Stomach (tissue), 9 donors: ENCODE measurements around the gene PCDHGA1. TPM values are rescaled to one million over a fixed set of nuclear protein-coding genes. Genes with fewer than 3 reads are reported as not detected.

ENCODE experiments used
- DNase-seq, 2 donors: peaks; one replicate each; pipeline versions ENCODE4 v3.0.0 to v3.0.0-alpha.2; 2013 to 2019
- H3K27ac ChIP-seq, 5 donors: fragments of 200-600 bp in 4 of 5; sonication (generic) in 4 of 5; one replicate each; pipeline ENCODE4 v1.5.1; 2013 to 2019; ENCODE audit warnings: mild to moderate bottlenecking in 1 of 5, moderate library complexity in 1 of 5
- H3K27me3 ChIP-seq, 3 donors: fragments of 200-600 bp; sonication (generic); one replicate each; pipeline ENCODE4 v1.5.1; 2017 to 2019; ENCODE audit warnings: mixed run types in 1 of 3
- H3K36me3 ChIP-seq, 4 donors: fragments of 200-600 bp; sonication (generic); 1 replicate in 3 of 4; 2 replicates in 1 of 4; pipeline ENCODE4 v1.5.1; 2016 to 2019
- H3K4me1 ChIP-seq, 4 donors: fragments of 200-600 bp; sonication (generic); one replicate each; pipeline ENCODE4 v1.5.1; 2016 to 2019
- H3K4me3 ChIP-seq, 4 donors: fragments of 200-600 bp; sonication (generic) in 3 of 4; one replicate each; pipeline ENCODE4 v1.5.1; 2016 to 2019; ENCODE audit warnings: mild to moderate bottlenecking in 1 of 4
- H3K9me3 ChIP-seq, 4 donors: fragments of 200-600 bp; sonication (generic); one replicate each; pipeline ENCODE4 v1.5.1; 2016 to 2019
- EP300 ChIP-seq: sonication (generic); formaldehyde crosslinking; IDR thresholded peaks from one replicate; pipeline ENCODE4 v1.6.1; 2017; ENCODE audit warnings: antibody characterized with exemption
- POLR2A ChIP-seq, 4 donors: fragments of 450-650 bp; IDR thresholded peaks; one replicate each; pipeline ENCODE4 v1.6.1; 2016; ENCODE audit warnings: antibody characterized with exemption in 4 of 4, control low read depth in 2 of 4, mild to moderate bottlenecking in 1 of 4, moderate library complexity in 1 of 4
- POLR2AphosphoS5 ChIP-seq, 3 donors: sonication (generic); formaldehyde crosslinking; IDR thresholded peaks; one replicate each; pipeline ENCODE4 v1.6.1; 2016; ENCODE audit warnings: antibody characterized with exemption in 3 of 3
- WGBS, 5 donors: extraction: QIAGEN DNeasy Blood & Tissue Kit in 3 of 5; methylation state at CpG; one replicate each; pipeline versions ENCODE4 v1.1.5 to v1.1.7; 2013 to 2018; 5-methylcytosine and 5-hydroxymethylcytosine counted together
- intact Hi-C: fragments of 100-400 bp; cut with DNase I; formaldehyde crosslinking; loops from one replicate; pipeline ENCODE4 v1.15.1; 2023; ENCODE audit warnings: low total_unique reads
- polyA plus RNA-seq, 3 donors: library from polyadenylated mRNA; stranded (reverse); fragments of 200-250 nt; gene quantifications; one replicate each; pipeline ENCODE4 v1.2.3, GENCODE V29; 2013
- total RNA-seq, 5 donors: library from RNA; depleted of rRNA; stranded (reverse); fragments of >200 nt; gene quantifications; one replicate each; pipeline versions ENCODE4 v1.1.0 to v1.2.3, GENCODE V29; 2014 to 2016
- TF ChIP-seq, protein P1 (sequence below), 7 experiments: fragments of 450-650 bp in 4 of 7; fragments of 200-600 bp in 3 of 7; sonication (generic) in 3 of 7; IDR thresholded peaks; one replicate each; pipeline ENCODE4 v1.5.1; 2016 to 2019; ENCODE audit warnings: antibody characterized with exemption in 7 of 7, control low read depth in 2 of 7, mild to moderate bottlenecking in 1 of 7
- donor health status: healthy with polysubstance abuse.
- donor health status: Bipolar disorder and iron deficiency.
- donor health status: healthy.

The PCDHGA1 gene
- total and polyA plus RNA-seq, 8 donors, result 0.13 to 0.18 TPM; not detected in 6

DNA sequence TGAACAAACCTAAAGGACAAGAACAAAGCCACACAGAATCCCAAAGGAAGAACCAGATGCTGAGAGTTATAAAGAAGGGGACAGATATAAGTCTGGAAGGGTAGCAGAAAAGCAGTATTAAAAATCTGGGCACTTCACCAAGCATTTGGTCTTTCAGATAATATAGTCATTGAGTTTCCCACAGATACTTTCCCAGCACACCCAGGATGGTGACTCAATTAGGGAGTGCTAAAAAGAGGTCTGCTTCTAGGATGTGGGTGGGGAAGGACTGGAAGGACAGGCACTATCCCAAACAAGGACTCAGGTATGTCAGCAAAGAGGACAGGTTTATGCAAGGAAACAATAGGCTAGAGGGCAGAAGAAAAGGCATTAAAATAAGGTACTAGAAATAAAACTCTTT is 229.1 kb downstream of the PCDHGA1 start:
- TF ChIP-seq EP300 (no peak), POLR2A (IDR thresholded peaks at IDR 0.05) (no peak), POLR2AphosphoS5 (IDR thresholded peaks at IDR 0.05) (peak in 1 of 3 donors; percentile 41)
- TF ChIP-seq, protein P1, sequence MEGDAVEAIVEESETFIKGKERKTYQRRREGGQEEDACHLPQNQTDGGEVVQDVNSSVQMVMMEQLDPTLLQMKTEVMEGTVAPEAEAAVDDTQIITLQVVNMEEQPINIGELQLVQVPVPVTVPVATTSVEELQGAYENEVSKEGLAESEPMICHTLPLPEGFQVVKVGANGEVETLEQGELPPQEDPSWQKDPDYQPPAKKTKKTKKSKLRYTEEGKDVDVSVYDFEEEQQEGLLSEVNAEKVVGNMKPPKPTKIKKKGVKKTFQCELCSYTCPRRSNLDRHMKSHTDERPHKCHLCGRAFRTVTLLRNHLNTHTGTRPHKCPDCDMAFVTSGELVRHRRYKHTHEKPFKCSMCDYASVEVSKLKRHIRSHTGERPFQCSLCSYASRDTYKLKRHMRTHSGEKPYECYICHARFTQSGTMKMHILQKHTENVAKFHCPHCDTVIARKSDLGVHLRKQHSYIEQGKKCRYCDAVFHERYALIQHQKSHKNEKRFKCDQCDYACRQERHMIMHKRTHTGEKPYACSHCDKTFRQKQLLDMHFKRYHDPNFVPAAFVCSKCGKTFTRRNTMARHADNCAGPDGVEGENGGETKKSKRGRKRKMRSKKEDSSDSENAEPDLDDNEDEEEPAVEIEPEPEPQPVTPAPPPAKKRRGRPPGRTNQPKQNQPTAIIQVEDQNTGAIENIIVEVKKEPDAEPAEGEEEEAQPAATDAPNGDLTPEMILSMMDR (IDR thresholded peaks at IDR 0.05), result no peak
- no peak overlapping the region for H3K4me3 ChIP-seq
- H3K9me3 ChIP-seq, result no peaks in the 10 kb centered on the region
- peak in 1 of 2 donors; percentile 26 for DNase-seq
- H3K27ac ChIP-seq, result peak overlapping the region; percentile 58 to 86 (median 81)
- peaks cover 10 to 65% (median 28%) of the 10 kb centered on the region in 4 donors for H3K4me1 ChIP-seq
- H3K27me3 ChIP-seq, result no peaks in the 10 kb centered on the region
- H3K36me3 ChIP-seq, result peaks cover 0 to 38% (median 14%) of the 10 kb centered on the region in 4 donors
- intact Hi-C loops, result no loop called here

DNA sequence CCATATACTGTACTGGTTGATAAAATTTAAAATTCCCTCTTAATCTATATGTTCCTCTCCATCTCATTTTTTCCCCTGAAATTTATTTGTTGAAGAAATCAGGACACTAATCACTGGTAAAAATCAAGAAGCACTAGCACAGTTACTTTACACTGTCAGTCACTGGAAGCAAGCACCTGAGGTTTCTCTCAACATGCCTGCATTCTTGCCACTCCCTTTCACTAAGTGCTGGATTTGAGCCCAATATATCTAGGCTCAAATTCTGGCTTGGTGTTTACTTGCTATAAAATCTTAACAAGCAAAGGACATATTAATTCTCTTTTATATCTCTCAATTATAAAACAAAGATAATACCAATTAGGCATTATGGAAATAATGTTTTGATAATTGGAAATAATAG is 229.8 kb downstream of the PCDHGA1 start:
- TF ChIP-seq POLR2A (IDR thresholded peaks at IDR 0.05), result no peak
- no peak for TF ChIP-seq POLR2AphosphoS5 (IDR thresholded peaks at IDR 0.05)
- no peak for TF ChIP-seq EP300
- TF ChIP-seq, protein P1 (IDR thresholded peaks at IDR 0.05), result no peak
- peaks cover 0 to 39% (median 15%) of the 10 kb centered on the region in 4 donors for H3K36me3 ChIP-seq
- peaks cover 10 to 62% (median 29%) of the 10 kb centered on the region in 4 donors for H3K4me1 ChIP-seq
- no peaks in the 10 kb centered on the region for H3K9me3 ChIP-seq
- DNase-seq, result peak in 1 of 2 donors; percentile 70
- H3K27ac ChIP-seq, result peak overlapping the region; percentile 59 to 86 (median 81)
- no peaks in the 10 kb centered on the region for H3K27me3 ChIP-seq
- H3K4me3 ChIP-seq, result no peak overlapping the region
- intact Hi-C loops, result no loop called here

DNA sequence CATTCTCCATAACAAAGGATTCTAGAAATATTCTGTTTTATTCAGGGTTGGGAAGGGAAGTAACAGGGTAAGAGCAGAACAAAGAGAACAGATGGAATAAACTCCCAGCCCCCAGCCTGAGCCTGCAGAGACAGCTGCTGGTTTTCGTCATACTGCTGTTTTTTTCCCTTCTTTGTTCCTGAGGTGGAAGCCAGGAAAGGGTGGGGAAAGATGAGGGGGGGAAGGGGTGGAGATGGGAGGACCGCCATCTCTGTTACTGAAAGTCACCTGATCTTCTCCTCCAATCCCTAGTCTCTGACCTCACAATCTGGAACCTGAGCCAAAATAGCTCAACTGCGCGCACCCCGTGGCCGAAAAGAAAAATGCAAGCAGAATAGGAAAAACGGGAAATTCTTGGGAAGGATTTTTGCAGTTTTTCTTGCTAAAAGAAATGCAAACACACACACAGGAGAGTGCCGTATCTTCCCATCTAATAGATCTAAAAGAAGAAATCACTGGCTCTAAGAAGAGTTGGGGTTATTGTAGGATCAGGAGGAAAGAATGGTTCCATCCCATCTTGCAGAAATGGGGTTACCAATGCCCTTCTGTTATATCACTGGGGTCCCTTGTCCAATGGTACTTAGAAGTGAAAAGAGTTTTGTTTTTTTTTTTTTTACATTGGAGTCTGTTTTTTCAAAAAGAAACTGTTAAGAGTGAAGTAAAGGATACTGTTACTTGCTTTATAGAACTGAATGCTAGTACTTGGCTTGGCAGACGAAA is 230.6 kb downstream of the PCDHGA1 start:
- peak; percentile 57 to 97 for DNase-seq
- Histone ChIP-seq H3K4me1 (peaks cover 10 to 57% (median 29%) of the 10 kb centered on the region in 4 donors), H3K9me3 (no peaks in the 10 kb centered on the region), H3K4me3 (no peak overlapping the region), H3K27ac (peak overlapping the region in 4 of 5 donors; percentile 78 to 86 (median 82)), H3K27me3 (no peaks in the 10 kb centered on the region), H3K36me3 (peaks cover 0 to 41% (median 18%) of the 10 kb centered on the region in 4 donors)
- peak; percentile 59 to 75 (median 65) for TF ChIP-seq POLR2AphosphoS5 (IDR thresholded peaks at IDR 0.05)
- TF ChIP-seq EP300, result peak; percentile 71
- TF ChIP-seq POLR2A (IDR thresholded peaks at IDR 0.05), result no peak
- TF ChIP-seq, protein P1 (IDR thresholded peaks at IDR 0.05), result peak in 5 of 7 experiments; percentile 53 to 91 (median 71)
- WGBS, 5 donors, result 32 to 54% (median 36%) methylated on average over 9 of the region's 9 CpGs
- intact Hi-C loops, result no loop called here

Other genes starting within 250 kb of the PCDHGA1 start
Only the 30 nearest of the 38 such genes appear.
- gene PCDHB8, start 152.7 kb upstream of the PCDHGA1 start, total RNA-seq, result 1 to 10 TPM in 1 of 5 donors, under 1 TPM in 1, not detected in 3; 0.58 to 1.7 TPM
- not detected for gene PCDHB8, start 152.7 kb upstream of the PCDHGA1 start, polyA plus RNA-seq
- 1 to 10 TPM in 3 of 5 donors, under 1 TPM in 2; 0.45 to 1.7 (median 1.2) TPM for gene PCDHB16, start 148.1 kb upstream of the PCDHGA1 start, total RNA-seq
- under 1 TPM in 2 of 3 donors, not detected in 1; 0.12 to 0.20 TPM for gene PCDHB16, start 148.1 kb upstream of the PCDHGA1 start, polyA plus RNA-seq
- gene PCDHB9, start 143.4 kb upstream of the PCDHGA1 start, total RNA-seq, result under 1 TPM in 3 of 5 donors, not detected in 2; 0.14 to 0.92 (median 0.45) TPM
- gene PCDHB9, start 143.4 kb upstream of the PCDHGA1 start, polyA plus RNA-seq, result under 1 TPM in 2 of 3 donors, not detected in 1; 0.08 to 0.19 TPM
- 10 to 100 TPM in 1 of 5 donors, 1 to 10 TPM in 3, under 1 TPM in 1; 0.58 to 18.3 (median 2.3) TPM for gene PCDHB10, start 138.2 kb upstream of the PCDHGA1 start, total RNA-seq
- under 1 TPM; 0.12 to 0.40 (median 0.15) TPM for gene PCDHB10, start 138.2 kb upstream of the PCDHGA1 start, polyA plus RNA-seq
- 1 to 10 TPM in 2 of 5 donors, under 1 TPM in 1, not detected in 2; 0.87 to 4.4 (median 1.3) TPM for gene PCDHB11, start 130.9 kb upstream of the PCDHGA1 start, total RNA-seq
- 1 to 10 TPM in 1 of 3 donors, under 1 TPM in 2; 0.12 to 1.1 (median 0.30) TPM for gene PCDHB11, start 130.9 kb upstream of the PCDHGA1 start, polyA plus RNA-seq
- gene PCDHB12, start 121.8 kb upstream of the PCDHGA1 start, total RNA-seq, result 1 to 10 TPM in 4 of 5 donors, not detected in 1; 1.2 to 8.5 (median 2.9) TPM
- gene PCDHB12, start 121.8 kb upstream of the PCDHGA1 start, polyA plus RNA-seq, result under 1 TPM; 0.19 to 0.31 (median 0.28) TPM
- gene PCDHB13, start 116.6 kb upstream of the PCDHGA1 start, total RNA-seq, result 10 to 100 TPM in 1 of 5 donors, 1 to 10 TPM in 2, under 1 TPM in 2; under 0.01 to 28.1 (median 3.1) TPM
- gene PCDHB13, start 116.6 kb upstream of the PCDHGA1 start, polyA plus RNA-seq, result under 1 TPM in 2 of 3 donors, not detected in 1; 0.12 to 0.28 TPM
- 1 to 10 TPM in 4 of 5 donors, not detected in 1; 1.3 to 6.4 (median 3.6) TPM for gene PCDHB14, start 107.2 kb upstream of the PCDHGA1 start, total RNA-seq
- gene PCDHB14, start 107.2 kb upstream of the PCDHGA1 start, polyA plus RNA-seq, result 1 to 10 TPM in 1 of 3 donors, under 1 TPM in 2; 0.31 to 1.1 (median 0.44) TPM
- 1 to 10 TPM in 2 of 5 donors, under 1 TPM in 1, not detected in 2; 0.58 to 6.6 (median 2.2) TPM for gene PCDHB15, start 85.1 kb upstream of the PCDHGA1 start, total RNA-seq
- 1 to 10 TPM in 1 of 3 donors, under 1 TPM in 2; 0.44 to 1.2 (median 0.73) TPM for gene PCDHB15, start 85.1 kb upstream of the PCDHGA1 start, polyA plus RNA-seq
- 1 to 10 TPM in 1 of 5 donors, under 1 TPM in 1, not detected in 3; 0.43 to 4.8 TPM for gene SLC25A2, start 26.5 kb upstream of the PCDHGA1 start, total RNA-seq
- not detected for gene SLC25A2, start 26.5 kb upstream of the PCDHGA1 start, polyA plus RNA-seq
- 10 to 100 TPM; 22.0 to 89.8 (median 36.5) TPM for gene TAF7, start 9.7 kb upstream of the PCDHGA1 start, total RNA-seq
- gene TAF7, start 9.7 kb upstream of the PCDHGA1 start, polyA plus RNA-seq, result 10 to 100 TPM; 32.6 to 46.1 (median 43.5) TPM
- 1 to 10 TPM; 1.2 to 3.5 (median 2.0) TPM for gene PCDHGA2, start 8.2 kb downstream of the PCDHGA1 start, total RNA-seq
- under 1 TPM; 0.06 to 0.31 (median 0.18) TPM for gene PCDHGA2, start 8.2 kb downstream of the PCDHGA1 start, polyA plus RNA-seq
- gene PCDHGA3, start 13.3 kb downstream of the PCDHGA1 start, total RNA-seq, result 1 to 10 TPM in 3 of 5 donors, under 1 TPM in 1, not detected in 1; 0.58 to 6.7 (median 1.4) TPM
- gene PCDHGA3, start 13.3 kb downstream of the PCDHGA1 start, polyA plus RNA-seq, result under 1 TPM in 1 of 3 donors, not detected in 2; 0.08 TPM
- 1 to 10 TPM in 1 of 5 donors, under 1 TPM in 3, not detected in 1; under 0.01 to 1.2 (median 0.68) TPM for gene PCDHGB1, start 19.6 kb downstream of the PCDHGA1 start, total RNA-seq
- under 1 TPM in 1 of 3 donors, not detected in 2; 0.03 TPM for gene PCDHGB1, start 19.6 kb downstream of the PCDHGA1 start, polyA plus RNA-seq
- 1 to 10 TPM in 4 of 5 donors, under 1 TPM in 1; 0.29 to 9.3 (median 2.4) TPM for gene PCDHGA4, start 24.5 kb downstream of the PCDHGA1 start, total RNA-seq
- under 1 TPM in 1 of 3 donors, not detected in 2; 0.08 TPM for gene PCDHGA4, start 24.5 kb downstream of the PCDHGA1 start, polyA plus RNA-seq
- 10 to 100 TPM in 1 of 5 donors, 1 to 10 TPM in 3, not detected in 1; 2.5 to 10.7 (median 8.1) TPM for gene PCDHGB2, start 29.5 kb downstream of the PCDHGA1 start, total RNA-seq
- gene PCDHGB2, start 29.5 kb downstream of the PCDHGA1 start, polyA plus RNA-seq, result under 1 TPM in 1 of 3 donors, not detected in 2; 0.10 TPM
- gene PCDHGA5, start 33.6 kb downstream of the PCDHGA1 start, total RNA-seq, result 1 to 10 TPM in 4 of 5 donors, not detected in 1; 2.3 to 6.7 (median 3.6) TPM
- under 1 TPM in 1 of 3 donors, not detected in 2; 0.15 TPM for gene PCDHGA5, start 33.6 kb downstream of the PCDHGA1 start, polyA plus RNA-seq
- 1 to 10 TPM in 4 of 5 donors, under 1 TPM in 1; 0.87 to 8.8 (median 3.8) TPM for gene PCDHGB3, start 39.7 kb downstream of the PCDHGA1 start, total RNA-seq
- gene PCDHGB3, start 39.7 kb downstream of the PCDHGA1 start, polyA plus RNA-seq, result under 1 TPM in 2 of 3 donors, not detected in 1; 0.06 to 0.08 TPM
- 1 to 10 TPM in 3 of 5 donors, under 1 TPM in 2; 0.29 to 4.4 (median 1.8) TPM for gene PCDHGA6, start 43.4 kb downstream of the PCDHGA1 start, total RNA-seq
- under 1 TPM in 2 of 3 donors, not detected in 1; 0.06 to 0.38 TPM for gene PCDHGA6, start 43.4 kb downstream of the PCDHGA1 start, polyA plus RNA-seq
- gene PCDHGA7, start 52.2 kb downstream of the PCDHGA1 start, total RNA-seq, result 10 to 100 TPM in 1 of 5 donors, 1 to 10 TPM in 2, under 1 TPM in 1, not detected in 1; 0.87 to 29.0 (median 2.7) TPM
- under 1 TPM in 2 of 3 donors, not detected in 1; 0.06 to 0.30 TPM for gene PCDHGA7, start 52.2 kb downstream of the PCDHGA1 start, polyA plus RNA-seq
- gene PCDHGB4, start 57.2 kb downstream of the PCDHGA1 start, total RNA-seq, result 10 to 100 TPM in 1 of 5 donors, 1 to 10 TPM in 2, under 1 TPM in 2; 0.29 to 12.1 (median 1.2) TPM
- under 1 TPM in 2 of 3 donors, not detected in 1; 0.12 to 0.45 TPM for gene PCDHGB4, start 57.2 kb downstream of the PCDHGA1 start, polyA plus RNA-seq
- gene PCDHGA8, start 62.1 kb downstream of the PCDHGA1 start, total RNA-seq, result 10 to 100 TPM in 1 of 5 donors, 1 to 10 TPM in 2, under 1 TPM in 2; under 0.01 to 12.5 (median 1.2) TPM
- gene PCDHGA8, start 62.1 kb downstream of the PCDHGA1 start, polyA plus RNA-seq, result under 1 TPM in 2 of 3 donors, not detected in 1; 0.06 to 0.08 TPM
- gene PCDHGB5, start 67.4 kb downstream of the PCDHGA1 start, total RNA-seq, result 10 to 100 TPM in 2 of 5 donors, 1 to 10 TPM in 3; 1.8 to 16.8 (median 4.2) TPM
- under 1 TPM in 2 of 3 donors, not detected in 1; 0.35 to 0.75 TPM for gene PCDHGB5, start 67.4 kb downstream of the PCDHGA1 start, polyA plus RNA-seq
- 10 to 100 TPM in 1 of 5 donors, 1 to 10 TPM in 3, not detected in 1; 1.6 to 10.1 (median 3.2) TPM for gene PCDHGA9, start 72.3 kb downstream of the PCDHGA1 start, total RNA-seq
- gene PCDHGA9, start 72.3 kb downstream of the PCDHGA1 start, polyA plus RNA-seq, result under 1 TPM in 2 of 3 donors, not detected in 1; 0.13 to 0.25 TPM
- gene PCDHGB6, start 77.5 kb downstream of the PCDHGA1 start, total RNA-seq, result 1 to 10 TPM in 3 of 5 donors, under 1 TPM in 1, not detected in 1; 0.29 to 6.2 (median 4.9) TPM
- gene PCDHGB6, start 77.5 kb downstream of the PCDHGA1 start, polyA plus RNA-seq, result under 1 TPM in 2 of 3 donors, not detected in 1; 0.31 to 0.50 TPM
- 1 to 10 TPM in 3 of 5 donors, under 1 TPM in 1, not detected in 1; 0.89 to 7.0 (median 4.5) TPM for gene PCDHGA10, start 82.5 kb downstream of the PCDHGA1 start, total RNA-seq
- gene PCDHGA10, start 82.5 kb downstream of the PCDHGA1 start, polyA plus RNA-seq, result under 1 TPM; 0.15 to 0.65 (median 0.44) TPM
- gene PCDHGB7, start 87.2 kb downstream of the PCDHGA1 start, total RNA-seq, result 10 to 100 TPM in 3 of 5 donors, 1 to 10 TPM in 2; 3.6 to 19.3 (median 16.8) TPM
- under 1 TPM; 0.56 to 0.61 (median 0.58) TPM for gene PCDHGB7, start 87.2 kb downstream of the PCDHGA1 start, polyA plus RNA-seq
- gene PCDHGA11, start 90.5 kb downstream of the PCDHGA1 start, total RNA-seq, result 10 to 100 TPM in 1 of 5 donors, 1 to 10 TPM in 3, under 1 TPM in 1; 0.45 to 15.2 (median 2.9) TPM
- gene PCDHGA11, start 90.5 kb downstream of the PCDHGA1 start, polyA plus RNA-seq, result under 1 TPM; 0.25 to 0.48 (median 0.31) TPM
- gene PCDHGA12, start 100.0 kb downstream of the PCDHGA1 start, total RNA-seq, result 1 to 10 TPM in 4 of 5 donors, under 1 TPM in 1; 0.58 to 7.4 (median 5.4) TPM
- gene PCDHGA12, start 100.0 kb downstream of the PCDHGA1 start, polyA plus RNA-seq, result under 1 TPM in 2 of 3 donors, not detected in 1; 0.12 to 0.20 TPM
- gene PCDHGC3, start 145.5 kb downstream of the PCDHGA1 start, total RNA-seq, result 10 to 100 TPM in 4 of 5 donors, 1 to 10 TPM in 1; 7.6 to 35.8 (median 18.8) TPM
- 10 to 100 TPM; 20.0 to 30.3 (median 29.1) TPM for gene PCDHGC3, start 145.5 kb downstream of the PCDHGA1 start, polyA plus RNA-seq